GM21423 (cell line): ENCODE results near the gene CWF19L1.

Experiments used
- ATAC-seq: cut with Tn5 transposase; IDR thresholded peaks from one replicate; pipeline ENCODE4 v1.9.1; 2021; ENCODE audit warnings: mild to moderate bottlenecking, moderate library complexity; ENCODE audit not compliant: unreplicated experiment

CWF19L1 gene

GRCh38 chr10:100253041-100253440 lies 14.4 kb downstream of the CWF19L1 start:
- no peak for ATAC-seq

DNA sequence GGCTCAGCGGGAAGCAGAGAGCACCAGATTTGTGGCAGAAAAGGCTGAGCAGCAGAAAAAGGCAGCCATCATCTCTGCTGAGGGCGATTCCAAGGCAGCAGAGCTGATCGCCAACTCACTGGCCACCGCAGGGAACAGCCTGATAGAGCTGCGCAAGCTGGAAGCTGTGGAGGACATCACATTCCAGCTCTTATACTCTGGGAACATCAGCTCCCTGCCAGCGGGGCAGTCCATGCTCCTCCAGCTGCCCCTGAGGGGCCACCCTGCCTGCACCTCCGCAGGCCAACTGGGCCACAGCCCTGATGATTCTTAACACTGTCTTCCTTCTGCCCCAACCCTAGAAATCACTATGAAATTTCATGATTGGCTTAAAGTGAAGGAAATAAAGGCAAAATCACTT lies 18.6 kb downstream of the CWF19L1 start:
- no peak for ATAC-seq

DNA sequence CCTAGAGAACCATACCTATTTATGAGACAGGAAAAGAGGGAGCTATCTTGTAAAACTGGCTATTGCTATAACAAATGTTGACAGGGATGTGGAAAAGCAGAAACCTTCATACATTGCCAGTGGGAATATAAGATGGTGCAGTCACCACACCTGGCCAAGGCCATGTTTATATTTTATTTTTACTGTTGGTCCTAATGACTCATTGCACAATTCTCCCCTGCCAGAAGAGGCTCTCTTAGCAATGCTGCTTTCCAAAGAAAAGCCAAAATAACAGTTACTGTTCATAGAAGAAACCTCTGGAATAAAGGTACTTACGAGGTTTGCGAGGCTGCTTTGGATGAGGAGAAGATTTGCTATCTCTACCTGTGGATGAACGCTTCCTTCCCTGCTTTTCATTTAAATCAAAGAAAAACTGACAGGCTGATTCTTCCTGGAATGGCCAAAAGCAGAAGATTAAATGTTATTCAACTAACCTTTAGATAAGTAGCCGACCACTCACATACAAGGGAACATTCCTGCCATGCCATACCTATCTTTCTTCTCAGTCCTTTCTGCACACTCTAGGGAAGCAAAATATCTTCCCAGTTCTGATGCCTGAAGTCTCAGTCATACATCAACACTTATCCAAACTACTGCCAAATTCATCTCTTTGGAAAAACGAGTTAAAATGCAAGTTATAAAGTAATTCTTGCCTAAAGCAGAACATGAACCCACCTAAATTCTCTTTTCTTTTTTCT lies 21.8 kb downstream of the CWF19L1 start:
- no peak for ATAC-seq

- ATAC-seq: no peak
Measured at GRCh38 chr10:100239851-100240250, 27.6 kb downstream of the CWF19L1 start.

DNA sequence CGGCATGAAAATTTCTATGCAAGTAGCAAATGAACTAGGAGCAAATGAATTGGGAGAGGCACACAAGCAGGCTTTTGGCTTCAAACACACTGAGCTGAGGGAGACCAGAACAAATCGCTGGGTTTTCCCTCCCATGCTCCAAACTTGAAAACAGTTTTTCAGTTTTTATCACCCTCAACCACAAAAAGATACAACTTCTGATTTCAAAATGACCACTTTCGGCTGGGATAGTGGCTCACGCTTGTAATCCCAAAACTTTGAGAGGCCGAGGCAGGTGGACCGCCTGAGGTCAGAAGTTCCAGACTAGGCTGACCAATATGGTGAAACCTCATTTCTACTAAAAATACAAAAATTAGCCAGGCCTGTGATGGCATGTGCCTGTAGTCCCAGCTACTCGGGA lies 29.0 kb downstream of the CWF19L1 start:
- no peak for ATAC-seq

GRCh38 chr10:100232101-100232500 lies 35.3 kb downstream of the CWF19L1 start:
- no peak for ATAC-seq

DNA sequence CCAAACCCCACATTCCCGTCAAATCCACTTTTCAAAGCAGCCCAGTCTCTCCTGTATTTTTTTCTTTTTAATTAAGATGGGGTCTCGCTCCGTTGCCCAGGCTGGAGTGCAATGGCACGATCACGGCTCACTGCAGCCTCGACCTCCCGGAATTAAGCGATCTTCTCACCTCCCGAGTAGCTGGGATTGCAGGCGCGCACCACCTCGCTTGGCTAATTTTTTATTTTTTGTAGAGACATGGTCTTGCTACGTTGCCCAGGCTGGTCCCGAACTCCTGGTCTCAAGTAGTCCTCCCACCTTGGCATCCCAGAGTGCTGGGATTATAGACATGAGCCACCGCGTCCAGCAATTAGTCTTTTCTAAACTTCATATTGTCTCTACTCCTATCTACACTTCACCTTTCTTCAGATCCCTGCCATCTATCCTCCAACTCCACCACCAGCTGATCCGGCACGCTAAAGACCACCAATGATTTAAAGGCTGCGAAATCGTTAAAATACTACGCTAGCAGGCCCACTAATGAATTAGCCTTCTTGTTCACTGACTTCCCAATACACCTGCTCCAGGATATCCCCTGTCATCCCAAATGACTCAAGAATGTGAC lies 37.5 kb downstream of the CWF19L1 start:
- no peak for ATAC-seq

- no peak for ATAC-seq
Measured at GRCh38 chr10:100223879-100224278, 43.6 kb downstream of the CWF19L1 start.

DNA sequence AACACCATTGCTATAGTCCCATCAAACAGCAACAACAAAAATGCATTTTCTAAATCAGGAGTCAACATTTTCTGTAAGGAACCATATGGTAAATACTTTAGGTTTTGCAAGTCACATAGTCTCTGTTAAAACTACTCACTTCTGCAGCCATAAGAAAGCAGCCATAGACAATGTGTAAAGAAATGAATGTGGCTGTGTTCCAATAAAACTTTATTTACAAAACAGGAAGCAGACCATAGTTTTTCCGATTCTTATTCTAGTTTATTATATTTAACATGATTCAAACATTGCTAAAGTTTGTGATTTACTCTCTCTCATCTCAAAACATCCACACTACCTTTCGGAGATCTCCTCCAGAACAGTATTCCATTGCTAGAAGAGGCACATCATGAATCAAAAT lies 44.9 kb downstream of the CWF19L1 start:
- ATAC-seq: no peak

DNA sequence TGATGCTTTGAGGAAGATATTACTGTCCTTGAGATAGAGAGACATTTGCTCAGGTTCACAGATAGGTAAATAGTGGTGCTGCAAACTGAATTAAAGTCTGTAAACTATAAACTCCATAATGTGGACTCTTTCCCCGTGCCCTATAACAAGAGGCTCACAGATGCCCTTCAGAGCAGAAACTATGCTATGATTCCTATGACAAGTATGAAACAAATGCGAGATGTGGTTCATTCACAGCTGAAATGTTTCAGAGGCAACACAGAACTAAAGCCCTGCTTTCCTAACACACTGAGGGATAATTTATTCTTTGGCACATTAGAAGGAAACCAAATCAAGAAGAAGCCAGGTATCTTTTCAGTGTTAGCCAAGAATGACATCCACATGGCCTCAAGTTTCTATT lies 51.4 kb downstream of the CWF19L1 start:
- ATAC-seq: no peak

DNA sequence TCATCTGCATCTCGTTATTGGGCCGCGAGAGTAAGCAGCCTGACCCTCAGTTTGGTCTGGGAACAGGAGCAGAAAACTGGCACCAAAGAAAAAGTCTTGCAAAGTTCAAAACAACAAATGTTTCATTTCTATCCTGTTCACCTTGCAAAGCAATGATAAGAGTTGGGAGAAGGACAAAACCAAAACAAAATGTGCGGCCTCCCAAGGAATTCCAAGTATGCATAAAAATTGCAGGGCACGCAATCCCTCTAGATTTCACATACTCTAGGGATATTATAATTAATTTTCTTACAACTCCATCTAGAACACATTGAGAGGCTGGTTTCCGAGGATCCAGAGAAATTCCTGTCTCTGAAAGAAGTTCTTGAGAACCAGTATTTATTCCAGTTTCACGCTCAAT lies 58.1 kb downstream of the CWF19L1 start:
- no peak for ATAC-seq

DNA sequence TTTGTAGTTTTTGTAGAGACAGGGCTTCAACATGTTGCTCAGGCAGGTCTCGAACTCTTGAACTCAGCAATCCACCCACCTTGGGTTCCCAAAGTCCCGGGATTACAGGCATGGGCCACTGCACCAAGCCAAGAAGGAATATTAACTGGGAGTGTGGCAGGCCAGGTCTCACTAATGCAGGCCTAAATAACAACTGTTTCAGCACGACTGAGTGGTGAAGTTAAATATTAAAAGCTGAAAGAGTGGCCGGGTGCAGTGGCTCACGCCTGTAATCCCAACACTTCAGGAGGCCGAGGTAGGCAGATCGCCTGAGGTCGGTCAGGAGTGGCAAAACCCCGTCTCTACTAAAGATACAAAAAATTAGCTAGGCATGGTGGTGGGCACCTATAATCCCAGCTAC lies 59.2 kb downstream of the CWF19L1 start:
- no peak for ATAC-seq

DNA sequence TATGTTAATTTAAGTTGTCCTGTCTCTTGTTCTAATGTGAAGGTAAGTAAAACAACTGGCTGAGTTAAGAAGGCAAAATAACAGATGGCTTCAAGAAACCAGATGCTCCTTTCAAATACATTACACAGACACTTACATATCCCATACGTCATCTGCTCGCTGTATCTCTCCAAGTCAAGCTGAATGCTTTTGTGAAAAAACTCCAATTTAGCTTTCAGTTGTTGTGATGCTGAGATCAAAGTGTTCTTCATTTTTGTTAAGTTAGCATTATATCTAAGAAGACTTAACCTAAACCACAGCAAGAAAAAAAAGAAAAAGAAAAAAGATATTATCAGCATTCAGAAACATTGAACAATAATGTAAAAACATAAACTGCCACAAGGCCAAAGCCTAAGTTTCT lies 63.1 kb downstream of the CWF19L1 start:
- ATAC-seq: no peak

- ATAC-seq: no peak
Measured at GRCh38 chr10:100201549-100201948, 65.9 kb downstream of the CWF19L1 start.

- ATAC-seq: no peak
Measured at GRCh38 chr10:100194711-100195110, 72.7 kb downstream of the CWF19L1 start.

GRCh38 chr10:100192350-100192749 lies 75.1 kb downstream of the CWF19L1 start:
- ATAC-seq: no peak

DNA sequence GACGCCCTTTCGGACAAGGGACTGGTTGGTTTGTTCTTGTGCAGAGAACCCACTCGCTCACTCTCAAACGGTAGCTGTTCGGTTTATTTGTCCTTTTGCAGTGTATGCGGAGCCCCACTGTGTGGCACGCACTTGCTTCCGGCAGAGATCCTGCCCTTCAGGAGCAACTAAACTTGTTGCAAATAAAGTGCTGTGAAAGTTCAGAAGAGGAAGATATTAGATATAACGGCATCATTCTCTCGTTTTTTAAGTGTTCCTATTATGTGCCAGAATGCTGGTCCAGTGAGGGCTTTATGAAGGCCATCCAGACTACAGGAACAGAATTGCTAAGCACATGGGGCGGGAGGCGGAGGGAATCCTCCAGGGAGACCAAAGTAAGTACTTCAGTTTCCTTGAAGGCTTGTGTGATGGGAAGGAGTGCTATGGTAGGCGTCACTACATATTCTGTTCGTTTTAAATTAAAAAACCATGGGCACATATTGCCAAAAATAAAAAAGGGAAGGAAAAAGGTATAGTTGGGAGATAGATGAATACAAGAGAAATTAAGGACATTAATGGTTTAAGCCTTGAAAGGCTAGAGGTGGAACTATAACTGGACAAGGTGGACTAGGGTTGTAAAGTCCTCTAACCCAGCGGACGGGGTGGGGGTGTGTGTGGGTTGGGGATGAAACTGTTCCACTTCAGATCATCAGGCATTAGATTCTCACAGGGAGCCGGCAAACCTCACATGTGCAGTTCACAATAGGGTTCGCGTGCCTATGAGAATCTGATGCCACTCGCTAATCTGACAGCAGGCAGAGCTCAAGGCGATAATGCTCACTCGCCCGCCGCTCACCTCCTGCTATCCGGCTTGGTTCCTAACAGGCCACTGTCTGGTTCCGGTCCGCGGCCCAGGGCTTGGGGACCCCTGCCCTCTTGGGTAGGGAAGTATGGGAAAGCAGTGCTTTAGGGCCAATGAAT lies 80.9 kb downstream of the CWF19L1 start:
- peak; percentile 42 for ATAC-seq

GRCh38 chr10:100185364-100186252 lies 81.8 kb downstream of the CWF19L1 start, which contains the start of gene ERLIN1:
TSS of gene ERLIN1 (minus strand) at chr10:100186029. CDS start at chr10:100185626, 403 bp downstream.
- ATAC-seq: peak; percentile 87

GRCh38 chr10:100184840-100185239 lies 82.6 kb downstream of the CWF19L1 start:
- ATAC-seq: no peak

GRCh38 chr10:100184426-100184825 lies 83.0 kb downstream of the CWF19L1 start:
- ATAC-seq: no peak
